GM10847 (cell line): ENCODE measurements around the gene WFS1.

ENCODE experiments used
- POLR2A ChIP-seq: IDR thresholded peaks from 2 replicates; pipeline ENCODE4 v1.6.1; 2011; ENCODE audit not compliant: insufficient read length; ENCODE audit errors: extremely low read depth

WFS1 gene

GRCh38 chr4:6349896-6350603, 80.4 kb downstream of the WFS1 start:
- no peak for TF ChIP-seq POLR2A

- TF ChIP-seq POLR2A: no peak
These were observed 81.0 kb downstream of the WFS1 start for GRCh38 chr4:6350646-6351045.

GRCh38 chr4:6351246-6352000, 81.8 kb downstream of the WFS1 start:
- no peak for TF ChIP-seq POLR2A

GRCh38 chr4:6352031-6352692, 82.5 kb downstream of the WFS1 start:
- TF ChIP-seq POLR2A: no peak
